GM18508 (cell line): ENCODE results near the gene MAD1L1.

Source experiments
- ATAC-seq: cut with Tn5 transposase; IDR thresholded peaks from one replicate; pipeline ENCODE4 v1.9.1; 2021; ENCODE audit warnings: moderate number of reproducible peaks; ENCODE audit not compliant: insufficient read depth, unreplicated experiment

MAD1L1 gene

DNA sequence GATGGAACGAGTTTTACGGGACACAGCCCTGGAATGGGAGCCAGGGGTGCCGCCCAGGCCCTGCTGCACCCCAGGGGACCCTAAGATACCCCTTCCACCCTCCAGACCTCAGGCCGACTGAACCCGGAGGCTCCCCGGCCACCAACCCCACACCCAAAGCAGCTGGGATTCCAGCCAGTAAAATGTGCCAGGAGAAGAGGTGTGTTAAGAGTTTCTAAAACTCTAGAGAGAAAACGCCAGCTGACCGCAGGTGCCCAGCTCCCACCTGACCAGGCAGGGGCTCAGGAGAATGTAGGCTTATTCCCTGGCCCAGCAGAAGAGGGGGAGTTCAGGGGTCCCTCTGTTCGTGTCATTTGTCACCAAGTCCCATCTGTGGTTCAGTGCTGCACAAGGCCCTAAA is 26.7 kb upstream of the MAD1L1 start:
- ATAC-seq, result no peak

DNA sequence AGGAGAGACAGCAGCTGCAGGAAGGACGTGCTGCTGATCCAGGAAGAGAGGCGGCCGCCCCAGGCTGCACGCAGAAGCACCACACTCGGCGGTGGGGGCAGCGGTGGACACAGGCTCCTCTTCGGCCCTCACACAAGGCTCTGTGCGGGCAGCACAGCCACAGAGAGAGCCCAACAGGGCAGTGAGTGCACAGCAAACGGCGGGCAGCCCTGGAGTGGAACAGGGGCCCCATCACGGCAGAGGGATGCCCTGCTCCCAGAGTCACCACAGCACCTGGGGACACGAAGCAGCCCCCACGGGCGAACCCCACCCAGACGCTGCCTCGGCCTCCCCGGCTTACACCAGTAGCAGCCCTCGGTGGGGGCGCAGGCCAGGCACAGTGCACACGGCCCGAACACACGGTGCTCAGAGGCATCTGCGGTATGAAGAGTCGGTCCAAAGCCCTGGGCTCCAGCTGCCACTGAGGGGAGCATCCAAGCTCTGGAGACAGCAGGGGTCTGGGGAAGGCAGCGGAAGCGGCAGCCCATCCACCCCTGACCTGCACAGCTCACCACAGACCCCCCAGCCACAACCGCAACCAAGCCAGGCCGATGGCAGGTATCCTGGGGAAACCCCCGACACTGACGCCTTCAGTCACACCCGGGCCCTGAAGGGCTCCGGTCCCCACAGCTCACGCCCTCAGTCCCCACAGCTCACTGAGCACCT is 26.1 kb upstream of the MAD1L1 start:
- ATAC-seq, result no peak

DNA sequence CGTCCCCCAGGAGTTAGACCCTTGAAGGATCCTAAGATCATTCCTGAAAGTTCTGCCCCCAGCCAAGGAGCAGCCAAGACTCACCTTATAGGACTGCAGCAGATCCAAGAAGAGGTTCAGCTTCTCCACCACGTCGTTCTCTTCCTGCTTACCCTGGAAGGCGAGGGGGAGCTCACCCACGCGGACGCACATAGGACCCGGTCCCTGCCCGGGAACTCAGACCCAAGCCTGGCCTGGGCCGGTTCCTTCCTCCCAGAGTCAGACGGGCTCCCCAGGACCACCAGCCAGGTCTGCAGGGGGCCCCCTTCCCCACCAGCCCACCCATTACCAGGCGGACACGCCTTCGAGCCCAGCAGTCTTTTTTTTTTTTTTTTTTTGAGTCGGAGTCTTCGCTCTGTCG is 24.9 kb upstream of the MAD1L1 start:
- ATAC-seq, result no peak

- ATAC-seq, result no peak
These were observed 24.4 kb upstream of the MAD1L1 start for GRCh38 chr7:2257046-2257551.

DNA sequence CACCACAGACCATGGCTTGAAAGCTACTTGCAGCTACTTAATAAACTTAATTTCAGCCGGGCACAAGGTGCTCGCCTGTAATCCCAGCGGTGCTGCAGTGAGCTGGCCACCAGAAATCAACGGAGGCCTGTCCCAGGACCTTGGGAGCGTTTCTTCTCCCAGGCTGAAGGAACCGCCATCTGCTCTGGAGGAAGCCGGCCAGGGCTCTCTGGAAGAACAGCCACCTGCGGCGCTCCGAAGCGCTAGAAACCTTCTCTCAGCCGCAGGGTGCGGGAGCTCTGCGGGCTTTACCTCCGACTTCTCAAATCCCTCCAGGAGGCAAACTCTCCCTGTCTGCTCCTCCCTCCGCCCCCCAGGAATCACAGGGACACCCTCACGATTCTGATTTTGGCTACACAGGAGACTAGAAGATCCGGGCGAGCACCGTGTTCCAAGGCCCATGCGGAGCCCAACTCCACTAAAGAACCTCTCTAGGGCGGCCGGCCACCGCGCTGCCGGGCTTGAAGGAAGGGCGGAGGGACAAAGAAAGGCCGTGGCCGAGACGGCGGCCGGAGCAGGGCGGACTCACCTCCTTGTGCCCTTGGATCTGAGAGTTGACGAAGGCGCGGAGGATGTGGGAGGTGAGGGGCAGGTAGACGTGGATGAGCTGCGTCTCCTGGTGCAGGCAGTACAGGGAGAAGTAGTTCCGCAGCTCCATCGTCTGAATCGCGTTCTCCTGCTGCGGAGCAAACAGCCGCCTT is 23.7 kb upstream of the MAD1L1 start:
- no peak for ATAC-seq

DNA sequence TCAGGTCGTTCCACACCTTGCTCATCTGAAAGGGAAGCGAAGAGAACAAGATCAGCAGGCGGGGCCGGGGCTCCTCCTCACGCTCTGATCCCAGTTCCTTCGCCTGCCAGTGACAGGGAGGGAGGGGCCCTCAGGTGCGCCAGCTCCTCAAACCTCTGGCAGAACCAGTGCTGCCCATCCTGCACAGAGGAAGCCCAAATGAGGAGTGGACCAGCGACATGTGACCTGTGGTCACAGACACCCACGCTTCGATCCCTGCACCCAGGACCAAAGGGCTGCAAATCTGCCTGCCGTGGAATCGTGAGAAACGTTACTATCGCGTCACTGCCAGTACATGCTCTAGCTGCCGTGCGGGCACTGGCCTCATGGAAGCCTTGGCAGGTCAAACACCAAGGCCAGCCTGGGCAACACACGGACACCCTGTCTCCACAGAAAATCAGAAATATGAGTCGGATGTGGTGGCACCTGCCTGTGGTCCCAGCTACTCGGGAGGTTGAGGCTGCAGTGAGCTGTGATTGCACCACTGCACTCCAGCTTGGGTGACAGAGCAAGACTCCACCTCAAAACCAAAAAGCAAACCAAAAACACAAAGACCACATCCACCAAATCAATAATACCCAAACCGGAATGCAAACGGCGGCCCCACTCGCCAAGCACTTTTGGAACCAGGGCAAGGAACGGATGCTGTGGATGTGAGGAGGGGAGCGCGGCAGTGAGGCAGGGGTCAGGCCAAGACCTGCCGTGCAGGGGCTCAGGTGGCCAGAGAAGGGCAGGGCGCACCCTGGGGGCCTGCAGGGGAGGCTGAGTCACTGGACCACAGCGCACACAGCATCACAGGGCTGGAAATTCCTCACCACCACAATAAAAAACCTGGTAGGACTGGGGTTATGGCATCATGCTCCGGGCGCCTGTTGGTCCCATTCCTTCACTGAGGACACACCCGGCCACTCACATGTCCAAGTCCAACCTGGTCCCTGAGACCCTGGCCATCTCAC is 22.7 kb upstream of the MAD1L1 start:
- ATAC-seq, result no peak

- no peak for ATAC-seq
These were observed 21.8 kb upstream of the MAD1L1 start for GRCh38 chr7:2254429-2255144.

DNA sequence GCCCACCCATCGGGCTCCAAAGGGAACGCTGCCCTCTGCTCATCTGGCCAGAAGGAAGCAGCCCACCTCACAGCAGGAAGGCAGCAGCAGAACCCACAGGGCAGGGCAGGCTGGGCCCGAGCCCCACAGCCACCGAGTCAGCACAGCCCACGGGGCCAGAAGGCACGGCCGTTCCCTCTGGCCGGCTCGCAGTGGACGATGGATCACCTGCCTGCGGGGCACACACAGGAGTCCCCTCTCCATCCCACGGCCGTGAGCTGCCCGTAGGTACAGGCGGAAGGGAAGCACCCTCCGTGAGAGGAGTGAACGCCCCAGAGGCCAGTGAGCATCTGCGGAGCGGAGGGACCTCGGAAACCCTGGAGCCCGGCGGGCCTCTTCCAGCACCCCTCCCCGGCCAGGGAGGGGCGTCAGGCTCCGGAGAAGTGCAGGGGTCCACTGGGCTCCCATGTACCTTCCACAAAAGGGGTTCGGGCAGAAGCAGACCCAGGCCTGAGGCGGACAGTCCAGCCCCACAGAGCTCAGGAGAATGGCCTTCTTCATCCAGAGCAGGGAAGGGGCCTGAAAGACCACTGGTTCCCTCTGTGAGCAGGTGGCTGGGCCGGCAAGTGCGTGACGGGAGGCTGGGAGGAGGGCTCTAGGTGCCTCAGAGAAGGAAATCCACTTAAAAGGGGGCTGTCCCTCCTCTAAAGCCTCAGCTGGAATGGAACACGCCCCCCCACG is 20.9 kb upstream of the MAD1L1 start:
- no peak for ATAC-seq

GRCh38 chr7:2253021-2253420 is 20.3 kb upstream of the MAD1L1 start:
- ATAC-seq, result no peak

DNA sequence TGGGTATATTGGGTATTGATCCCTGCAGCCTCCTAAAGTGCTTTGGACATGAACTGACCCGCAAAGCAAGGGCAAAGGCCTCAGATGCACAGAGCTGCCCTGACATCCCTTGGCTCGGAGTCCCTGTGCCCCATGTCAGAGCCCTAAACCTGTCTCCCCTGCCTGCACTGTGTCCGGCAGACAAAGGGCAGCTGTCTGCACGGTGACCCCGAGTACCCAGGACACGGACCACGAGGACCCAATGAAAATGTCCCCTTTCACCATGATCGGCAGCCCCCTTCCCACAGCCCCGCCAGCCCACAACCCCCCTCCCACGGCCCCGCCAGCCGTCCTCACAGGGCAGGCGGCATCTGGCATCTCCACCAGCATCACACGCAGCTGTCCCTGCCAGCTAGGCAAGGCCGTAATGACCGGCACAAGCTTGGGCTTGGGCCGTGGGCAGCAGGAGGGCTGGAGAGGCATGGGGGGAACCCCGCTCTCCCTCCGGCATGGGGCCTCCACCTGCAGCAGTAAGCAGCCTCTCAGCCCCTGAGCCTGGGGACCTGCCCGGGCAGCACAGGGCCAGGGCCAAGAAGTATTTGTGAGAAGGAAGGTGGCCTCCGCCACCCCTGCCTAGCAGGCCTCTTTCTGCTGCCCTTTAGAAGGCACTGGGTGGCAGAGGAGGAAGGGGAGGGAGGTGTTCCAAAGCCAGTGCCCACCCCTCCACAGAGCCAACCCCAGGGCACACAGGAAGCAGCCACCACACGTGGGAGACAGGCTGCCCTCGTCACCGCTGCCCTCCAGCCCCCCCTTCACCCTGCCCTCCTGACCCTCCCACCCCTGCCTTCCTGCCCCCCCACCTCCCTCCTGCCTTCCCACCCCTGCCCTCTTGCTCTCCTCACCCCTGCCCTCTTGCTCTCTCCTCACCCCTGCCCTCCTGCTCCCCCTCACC is 19.4 kb upstream of the MAD1L1 start:
- no peak for ATAC-seq

- no peak for ATAC-seq
These were observed 18.6 kb upstream of the MAD1L1 start for GRCh38 chr7:2251381-2251780.

GRCh38 chr7:2249744-2250323 is 17.1 kb upstream of the MAD1L1 start:
- no peak for ATAC-seq

DNA sequence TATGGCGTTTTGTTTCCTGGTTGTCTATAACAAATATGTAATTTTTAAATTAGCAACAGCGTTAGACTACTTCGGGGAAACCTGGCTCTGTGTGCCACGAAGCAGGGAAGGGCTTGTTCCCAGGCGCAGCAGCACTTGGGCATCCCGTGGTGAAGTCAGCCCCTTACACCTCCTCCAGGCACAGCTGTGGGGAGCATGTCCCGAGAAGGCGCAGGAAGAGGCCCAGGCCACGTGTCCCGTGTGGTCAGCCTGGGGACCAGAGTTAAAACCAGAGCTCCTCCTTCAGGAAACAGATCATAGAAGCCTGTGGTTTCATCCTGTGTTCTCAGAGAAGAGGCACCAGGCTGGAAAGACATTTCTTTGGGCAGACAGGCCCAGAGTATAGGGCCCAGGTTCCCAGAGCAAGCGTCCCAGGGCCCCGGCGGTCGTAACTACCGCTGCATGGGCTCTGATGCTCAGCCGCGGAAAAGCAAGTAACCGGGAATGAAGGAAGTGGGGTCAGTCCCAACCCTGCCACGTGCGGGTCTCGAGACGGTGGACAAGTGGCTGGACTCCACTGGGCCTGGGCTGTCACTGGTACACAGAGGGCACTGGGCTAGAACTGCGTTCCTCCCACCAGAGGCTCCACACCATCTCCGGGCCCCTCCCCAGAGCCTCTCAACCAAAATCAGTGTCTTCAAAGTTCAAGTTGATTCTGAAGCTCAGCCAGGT is 16.4 kb upstream of the MAD1L1 start:
- ATAC-seq, result no peak

- no peak for ATAC-seq
These were observed 14.6 kb upstream of the MAD1L1 start for GRCh38 chr7:2247141-2247995.

DNA sequence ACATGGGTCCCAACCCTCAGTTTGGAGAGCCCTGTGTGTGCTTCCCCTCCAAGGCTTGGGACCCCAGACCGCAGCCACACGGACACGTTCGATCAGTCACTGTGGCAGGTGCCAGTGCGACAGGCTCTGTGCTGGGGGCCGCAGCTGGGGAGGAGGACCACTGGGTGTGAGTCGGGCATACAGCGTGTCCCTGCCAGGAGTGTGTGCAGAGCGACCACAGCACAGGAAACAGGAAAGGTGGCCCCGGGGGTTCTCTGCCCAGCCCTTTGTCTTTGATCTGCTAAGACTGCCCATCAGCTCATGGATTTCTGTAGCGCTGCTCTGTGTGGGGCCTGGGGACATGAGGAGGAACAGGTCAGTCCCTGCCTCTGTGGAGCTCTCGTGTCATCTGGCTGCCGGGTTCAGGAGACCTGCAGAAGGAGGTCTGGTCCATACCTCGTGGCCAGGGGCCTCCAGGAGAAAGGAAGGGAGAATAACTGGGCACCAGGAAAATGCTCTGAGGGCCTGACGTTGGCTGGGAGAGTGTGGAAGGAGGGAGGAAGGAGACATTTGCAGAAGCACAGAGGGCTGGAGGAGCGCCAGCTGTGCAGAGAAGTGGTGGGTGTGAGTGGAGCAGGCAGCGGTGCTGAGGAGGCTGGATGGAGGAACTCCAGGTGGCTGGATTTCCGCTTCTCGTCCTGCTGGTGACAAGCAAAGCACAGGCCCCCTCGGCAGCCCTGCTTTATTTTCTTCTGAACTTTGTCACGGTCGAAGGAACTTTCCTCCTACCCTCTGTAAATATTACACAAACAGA is 13.3 kb upstream of the MAD1L1 start:
- ATAC-seq, result no peak
